Subcutaneous abdominal adipose tissue (tissue), 5 donors: ENCODE data around the gene UBXN7.
"Not testable (repeated sequence)": the region's sequence is repeated elsewhere in the genome, so short reads cannot be mapped to it uniquely, and the experiment has no call there.

Source experiments
- H3K27ac ChIP-seq: one replicate; pipeline ENCODE4 v1.7.0; 2013; ENCODE audit warnings: low read depth, mild to moderate bottlenecking, inconsistent platforms, low read length, moderate library complexity
- H3K27me3 ChIP-seq, 5 donors: one replicate each; pipeline ENCODE4 v1.7.0; 2013; ENCODE audit warnings: low read length in 5 of 5, inconsistent platforms in 1 of 5; ENCODE audit not compliant: control insufficient read depth in 5 of 5, insufficient read depth in 4 of 5
- H3K36me3 ChIP-seq, 5 donors: one replicate each; pipeline ENCODE4 v1.7.0; 2013; ENCODE audit warnings: low read length in 5 of 5; ENCODE audit not compliant: control insufficient read depth in 5 of 5, insufficient read depth in 5 of 5
- H3K4me1 ChIP-seq, 5 donors: one replicate each; pipeline ENCODE4 v1.7.0; 2013; ENCODE audit warnings: low read length in 5 of 5, mild to moderate bottlenecking in 3 of 5, moderate library complexity in 1 of 5; ENCODE audit not compliant: control insufficient read depth in 5 of 5, insufficient read depth in 5 of 5
- H3K4me3 ChIP-seq, 5 donors: one replicate each; pipeline ENCODE4 v1.7.0; 2013; ENCODE audit warnings: low read length in 5 of 5, low read depth in 1 of 5
- H3K9ac ChIP-seq, 5 donors: one replicate each; pipeline ENCODE4 v1.7.0; 2013; ENCODE audit warnings: low read length in 5 of 5, mild to moderate bottlenecking in 4 of 5, moderate library complexity in 3 of 5
- H3K9me3 ChIP-seq, 5 donors: one replicate each; pipeline ENCODE4 v1.7.0; 2013; ENCODE audit warnings: low read length in 5 of 5; ENCODE audit not compliant: control insufficient read depth in 5 of 5
- donor health status: healthy.
- donor health status: healthy.
- donor health status: healthy.
- donor health status: healthy.
- donor health status: healthy.

The UBXN7 gene

GRCh38 chr3:196314597-196314996 lies 117.6 kb downstream of the UBXN7 start:
- no peak overlapping the region for H3K27ac ChIP-seq
- no peaks in the 10 kb centered on the region for H3K27me3 ChIP-seq
- peaks cover 0 to 2% (median 0%) of the 10 kb centered on the region in 5 donors for H3K36me3 ChIP-seq
- no peak overlapping the region for H3K4me3 ChIP-seq
- peaks cover 0 to 13% (median 5%) of the 10 kb centered on the region in 5 donors for H3K4me1 ChIP-seq
- no peaks in the 10 kb centered on the region for H3K9me3 ChIP-seq
- H3K9ac ChIP-seq = no peak overlapping the region

GRCh38 chr3:196314086-196314485 lies 118.1 kb downstream of the UBXN7 start:
- H3K36me3 ChIP-seq, H3K9me3 ChIP-seq, H3K27ac ChIP-seq, H3K4me3 ChIP-seq, H3K9ac ChIP-seq, H3K27me3 ChIP-seq: not testable (repeated sequence)
- peaks cover 0 to 13% (median 4%) of the 10 kb centered on the region in 5 donors for H3K4me1 ChIP-seq

GRCh38 chr3:196302960-196303359 lies 129.3 kb downstream of the UBXN7 start:
- not testable (repeated sequence) for H3K9ac ChIP-seq, H3K27ac ChIP-seq, H3K9me3 ChIP-seq, H3K4me3 ChIP-seq, H3K4me1 ChIP-seq, H3K27me3 ChIP-seq, H3K36me3 ChIP-seq

GRCh38 chr3:196302551-196302950 lies 129.7 kb downstream of the UBXN7 start:
- not testable (repeated sequence) for H3K4me3 ChIP-seq, H3K27ac ChIP-seq, H3K36me3 ChIP-seq, H3K27me3 ChIP-seq, H3K4me1 ChIP-seq, H3K9me3 ChIP-seq, H3K9ac ChIP-seq

GRCh38 chr3:196298521-196298920 lies 133.7 kb downstream of the UBXN7 start:
- Histone ChIP-seq H3K4me1 (no peaks in the 10 kb centered on the region), H3K9ac (no peak overlapping the region), H3K9me3 (no peaks in the 10 kb centered on the region), H3K27me3 (no peaks in the 10 kb centered on the region), H3K36me3 (no peaks in the 10 kb centered on the region), H3K4me3 (no peak overlapping the region), H3K27ac (no peak overlapping the region)
